ENCODE results near the gene ANKDD1A. TPM values are rescaled to one million over a fixed set of nuclear protein-coding genes. Genes with fewer than 3 reads are reported as not detected.

Gene ANKDD1A
- total RNA-seq, 1 experiment from 2014 or later: 6.1 TPM

DNA sequence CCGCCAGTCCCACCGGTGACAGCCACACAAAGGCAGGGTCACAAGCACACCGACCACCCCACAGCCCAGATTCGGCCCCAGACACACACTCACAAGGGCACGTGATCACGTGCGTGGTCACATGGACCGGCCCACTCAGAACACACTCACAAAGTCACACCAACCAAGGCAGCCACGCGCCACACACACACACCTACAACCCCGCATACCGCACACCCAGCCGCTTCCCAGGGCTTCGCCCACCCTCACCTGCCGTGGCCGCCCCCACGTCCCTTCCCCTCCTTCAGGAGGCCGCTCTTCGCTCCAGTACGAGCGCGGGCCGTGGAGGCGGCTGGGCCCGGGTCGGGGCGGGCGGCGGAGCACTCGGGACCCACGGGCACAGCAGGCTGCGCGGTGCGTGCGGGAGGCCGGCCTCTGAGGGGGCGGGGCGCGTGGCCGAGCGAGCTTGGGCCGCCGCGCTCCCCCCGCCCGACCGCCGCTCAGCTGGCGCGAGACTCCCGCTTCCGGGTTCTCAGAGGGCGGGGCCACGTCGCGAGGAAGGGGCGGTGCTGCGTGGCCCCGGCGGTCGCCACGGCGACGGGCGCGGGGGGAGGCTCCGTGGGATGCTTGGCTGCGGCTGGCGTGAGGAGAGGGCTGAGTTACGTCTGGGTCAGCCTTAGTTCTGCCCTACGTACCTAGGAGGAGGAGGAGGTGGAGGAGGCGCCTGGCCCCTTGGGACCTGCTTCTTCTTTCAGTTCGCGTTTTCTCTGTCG, 77.9 kb downstream of the ANKDD1A start, which contains the start of gene SPG21 (continued):
- TF ChIP-seq, protein P1, sequence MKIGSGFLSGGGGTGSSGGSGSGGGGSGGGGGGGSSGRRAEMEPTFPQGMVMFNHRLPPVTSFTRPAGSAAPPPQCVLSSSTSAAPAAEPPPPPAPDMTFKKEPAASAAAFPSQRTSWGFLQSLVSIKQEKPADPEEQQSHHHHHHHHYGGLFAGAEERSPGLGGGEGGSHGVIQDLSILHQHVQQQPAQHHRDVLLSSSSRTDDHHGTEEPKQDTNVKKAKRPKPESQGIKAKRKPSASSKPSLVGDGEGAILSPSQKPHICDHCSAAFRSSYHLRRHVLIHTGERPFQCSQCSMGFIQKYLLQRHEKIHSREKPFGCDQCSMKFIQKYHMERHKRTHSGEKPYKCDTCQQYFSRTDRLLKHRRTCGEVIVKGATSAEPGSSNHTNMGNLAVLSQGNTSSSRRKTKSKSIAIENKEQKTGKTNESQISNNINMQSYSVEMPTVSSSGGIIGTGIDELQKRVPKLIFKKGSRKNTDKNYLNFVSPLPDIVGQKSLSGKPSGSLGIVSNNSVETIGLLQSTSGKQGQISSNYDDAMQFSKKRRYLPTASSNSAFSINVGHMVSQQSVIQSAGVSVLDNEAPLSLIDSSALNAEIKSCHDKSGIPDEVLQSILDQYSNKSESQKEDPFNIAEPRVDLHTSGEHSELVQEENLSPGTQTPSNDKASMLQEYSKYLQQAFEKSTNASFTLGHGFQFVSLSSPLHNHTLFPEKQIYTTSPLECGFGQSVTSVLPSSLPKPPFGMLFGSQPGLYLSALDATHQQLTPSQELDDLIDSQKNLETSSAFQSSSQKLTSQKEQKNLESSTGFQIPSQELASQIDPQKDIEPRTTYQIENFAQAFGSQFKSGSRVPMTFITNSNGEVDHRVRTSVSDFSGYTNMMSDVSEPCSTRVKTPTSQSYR (CRISPR knock-in tag; IDR thresholded peaks at IDR 0.05): no peak
- TF ChIP-seq, protein P2, sequence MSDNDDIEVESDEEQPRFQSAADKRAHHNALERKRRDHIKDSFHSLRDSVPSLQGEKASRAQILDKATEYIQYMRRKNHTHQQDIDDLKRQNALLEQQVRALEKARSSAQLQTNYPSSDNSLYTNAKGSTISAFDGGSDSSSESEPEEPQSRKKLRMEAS (CRISPR knock-in tag; IDR thresholded peaks at IDR 0.05): peak; percentile 56; the same call in 1 of the 2 replicates
- TF ChIP-seq GABPB1 (CRISPR knock-in tag; IDR thresholded peaks at IDR 0.05) (no peak), MXD4 (CRISPR knock-in tag; IDR thresholded peaks at IDR 0.05; ENCODE audit: borderline replicate concordance) (no peak), CREM (CRISPR knock-in tag; IDR thresholded peaks at IDR 0.05) (0 out of 2 replicates have a peak, but pooled peaks have one; percentile 28), KAT7 (CRISPR knock-in tag; IDR thresholded peaks at IDR 0.05; ENCODE audit: borderline replicate concordance) (peak; percentile 89; the same call in 1 of the 2 replicates), GTF2I (CRISPR knock-in tag; conservative IDR thresholded peaks at IDR 0.05) (no peak), FOXK1 (CRISPR knock-in tag; IDR thresholded peaks at IDR 0.05) (peak; percentile 17; the same call in 1 of the 2 replicates), ETV6 (CRISPR knock-in tag; IDR thresholded peaks at IDR 0.05) (peak; percentile 87; the same call in 1 of the 2 replicates), CBFB (CRISPR knock-in tag; IDR thresholded peaks at IDR 0.05; ENCODE audit: low read depth) (peak; percentile 60; the same call in 1 of the 2 replicates), ZBTB21 (CRISPR knock-in tag; IDR thresholded peaks at IDR 0.05; ENCODE audit: borderline replicate concordance) (peak; percentile 74; the same call in 1 of the 2 replicates)
- TF ChIP-seq, protein P3, sequence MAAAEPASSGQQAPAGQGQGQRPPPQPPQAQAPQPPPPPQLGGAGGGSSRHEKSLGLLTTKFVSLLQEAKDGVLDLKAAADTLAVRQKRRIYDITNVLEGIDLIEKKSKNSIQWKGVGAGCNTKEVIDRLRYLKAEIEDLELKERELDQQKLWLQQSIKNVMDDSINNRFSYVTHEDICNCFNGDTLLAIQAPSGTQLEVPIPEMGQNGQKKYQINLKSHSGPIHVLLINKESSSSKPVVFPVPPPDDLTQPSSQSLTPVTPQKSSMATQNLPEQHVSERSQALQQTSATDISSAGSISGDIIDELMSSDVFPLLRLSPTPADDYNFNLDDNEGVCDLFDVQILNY (CRISPR knock-in tag; IDR thresholded peaks at IDR 0.05): peak; percentile 73
- TF ChIP-seq, protein P4, sequence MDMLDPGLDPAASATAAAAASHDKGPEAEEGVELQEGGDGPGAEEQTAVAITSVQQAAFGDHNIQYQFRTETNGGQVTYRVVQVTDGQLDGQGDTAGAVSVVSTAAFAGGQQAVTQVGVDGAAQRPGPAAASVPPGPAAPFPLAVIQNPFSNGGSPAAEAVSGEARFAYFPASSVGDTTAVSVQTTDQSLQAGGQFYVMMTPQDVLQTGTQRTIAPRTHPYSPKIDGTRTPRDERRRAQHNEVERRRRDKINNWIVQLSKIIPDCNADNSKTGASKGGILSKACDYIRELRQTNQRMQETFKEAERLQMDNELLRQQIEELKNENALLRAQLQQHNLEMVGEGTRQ (CRISPR knock-in tag; IDR thresholded peaks at IDR 0.05): peak; percentile 94
- TF ChIP-seq, protein P5, sequence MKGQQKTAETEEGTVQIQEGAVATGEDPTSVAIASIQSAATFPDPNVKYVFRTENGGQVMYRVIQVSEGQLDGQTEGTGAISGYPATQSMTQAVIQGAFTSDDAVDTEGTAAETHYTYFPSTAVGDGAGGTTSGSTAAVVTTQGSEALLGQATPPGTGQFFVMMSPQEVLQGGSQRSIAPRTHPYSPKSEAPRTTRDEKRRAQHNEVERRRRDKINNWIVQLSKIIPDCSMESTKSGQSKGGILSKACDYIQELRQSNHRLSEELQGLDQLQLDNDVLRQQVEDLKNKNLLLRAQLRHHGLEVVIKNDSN (CRISPR knock-in tag; IDR thresholded peaks at IDR 0.05): peak; percentile 94

DNA sequence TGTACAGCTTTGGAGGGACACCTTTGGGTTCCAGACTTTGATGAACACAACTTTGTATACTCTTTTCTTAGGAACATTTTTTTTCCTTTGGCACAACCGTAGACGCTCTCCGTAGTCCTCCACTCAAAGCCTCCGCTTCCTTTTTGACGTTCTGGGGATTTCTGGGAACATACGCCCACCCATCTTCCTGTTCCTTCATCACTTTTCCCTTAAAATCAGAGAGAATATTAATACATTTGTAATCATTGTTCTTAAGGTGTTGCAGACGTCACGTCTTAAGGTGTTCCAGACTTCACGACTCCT, 78.4 kb downstream of the ANKDD1A start:
- Mint-ChIP-seq H3K4me3 (peak overlapping the region; percentile 95), H3K4me1 (peaks cover 19% of the 10 kb centered on the region), H3K36me3 (0 out of 2 replicates have a peak, but pooled peaks cover 3% of the 10 kb centered on the region), H3K27ac (peak overlapping the region; percentile 55), H3K27me3 (ENCODE audit: low read depth) (no peaks in the 10 kb centered on the region; the same call in 1 of the 2 replicates), H3K9me3 (no peaks in the 10 kb centered on the region)
- DNase-seq (ENCODE audit: low spot score): no peak
- ChIA-PET POLR2A (no interaction called here), CTCF (interaction anchor here (1.4 to 2.2 kb wide), 3 partner anchors 10 to 111 kb away, joined by 4 to 12 read pairs (median 5); no protein-coding TSS in a partner anchor)
- ATAC-seq: peak; percentile 7
- TF ChIP-seq ZBTB21 (CRISPR knock-in tag; IDR thresholded peaks at IDR 0.05; ENCODE audit: borderline replicate concordance): no peak
- TF ChIP-seq, protein P6, sequence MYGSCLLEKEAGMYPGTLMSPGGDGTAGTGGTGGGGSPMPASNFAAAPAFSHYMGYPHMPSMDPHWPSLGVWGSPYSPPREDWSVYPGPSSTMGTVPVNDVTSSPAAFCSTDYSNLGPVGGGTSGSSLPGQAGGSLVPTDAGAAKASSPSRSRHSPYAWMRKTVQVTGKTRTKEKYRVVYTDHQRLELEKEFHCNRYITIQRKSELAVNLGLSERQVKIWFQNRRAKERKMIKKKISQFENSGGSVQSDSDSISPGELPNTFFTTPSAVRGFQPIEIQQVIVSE (CRISPR knock-in tag; IDR thresholded peaks at IDR 0.05; ENCODE audit: borderline replicate concordance): no peak

Measured in WTC11 (cell line).